IPS-20b (cell line): Measurements from ENCODE around the gene TMPRSS6.

ENCODE experiments used
- H3K27ac ChIP-seq: one replicate; pipeline ENCODE4 v1.5.1; 2013; ENCODE audit warnings: low read length
- H3K27me3 ChIP-seq: 2 replicates; pipeline ENCODE4 v1.6.1; 2013; ENCODE audit warnings: mild to moderate bottlenecking, low read length, inconsistent platforms; ENCODE audit not compliant: insufficient read depth
- H3K36me3 ChIP-seq: 2 replicates; pipeline ENCODE4 v1.6.1; 2013; ENCODE audit warnings: low read depth, mild to moderate bottlenecking, inconsistent platforms, low read length, moderate library complexity; ENCODE audit not compliant: insufficient read depth
- H3K4me1 ChIP-seq: 2 replicates; pipeline ENCODE4 v1.6.1; 2013; ENCODE audit warnings: mild to moderate bottlenecking, control low read depth, inconsistent platforms, low read length, moderate library complexity; ENCODE audit not compliant: insufficient read depth
- H3K4me3 ChIP-seq: 2 replicates; pipeline ENCODE4 v1.5.1; 2013; ENCODE audit warnings: mild to moderate bottlenecking, low read length, inconsistent platforms
- H3K9ac ChIP-seq: 2 replicates; pipeline ENCODE4 v1.6.1; 2013; ENCODE audit warnings: low read depth, mild to moderate bottlenecking, inconsistent platforms, low read length, moderate library complexity
- H3K9me3 ChIP-seq: 2 replicates; pipeline ENCODE4 v1.6.1; 2013; ENCODE audit warnings: mild to moderate bottlenecking, low read depth, low read length, inconsistent platforms; ENCODE audit not compliant: insufficient read depth

Gene TMPRSS6

GRCh38 chr22:37109242-37109917 is at the start of gene TMPRSS6:
TMPRSS6 (minus strand) TSS chr22:37109713; CDS start chr22:37103417, 6,296 bp downstream.
- H3K36me3 ChIP-seq, result no peaks in the 10 kb centered on the region
- no peak within 1 kb of the TSS for H3K4me3 ChIP-seq
- H3K4me1 ChIP-seq, result 0 out of 2 replicates have a peak, but pooled peaks cover 3% of the 10 kb centered on the region
- H3K27ac ChIP-seq, result no peak within 1 kb of the TSS
- H3K9me3 ChIP-seq, result no peaks in the 10 kb centered on the region
- no peaks in the 10 kb centered on the region; the same call in 1 of the 2 replicates for H3K27me3 ChIP-seq
- no peak within 1 kb of the TSS for H3K9ac ChIP-seq

- no peaks in the 10 kb centered on the region for H3K36me3 ChIP-seq
- no peak overlapping the region for H3K9ac ChIP-seq
- H3K27ac ChIP-seq, result no peak overlapping the region
- H3K27me3 ChIP-seq, result no peaks in the 10 kb centered on the region
- no peak overlapping the region for H3K4me3 ChIP-seq
- no peaks in the 10 kb centered on the region for H3K4me1 ChIP-seq
- H3K9me3 ChIP-seq, result peaks cover 6% of the 10 kb centered on the region
Observed at GRCh38 chr22:37158963-37159290, 49.4 kb upstream of the TMPRSS6 start.

GRCh38 chr22:37157516-37158285 is 48.2 kb upstream of the TMPRSS6 start:
- no peaks in the 10 kb centered on the region for H3K36me3 ChIP-seq
- H3K9ac ChIP-seq, result no peak overlapping the region
- no peak overlapping the region for H3K4me3 ChIP-seq
- H3K27me3 ChIP-seq, result no peaks in the 10 kb centered on the region
- H3K4me1 ChIP-seq, result no peaks in the 10 kb centered on the region
- peaks cover 6% of the 10 kb centered on the region for H3K9me3 ChIP-seq
- no peak overlapping the region for H3K27ac ChIP-seq

GRCh38 chr22:37156686-37157435 is 47.3 kb upstream of the TMPRSS6 start:
- H3K36me3 ChIP-seq, result no peaks in the 10 kb centered on the region
- H3K9ac ChIP-seq, result no peak overlapping the region
- no peak overlapping the region for H3K4me3 ChIP-seq
- no peaks in the 10 kb centered on the region for H3K4me1 ChIP-seq
- no peak overlapping the region for H3K27ac ChIP-seq
- H3K27me3 ChIP-seq, result no peaks in the 10 kb centered on the region
- H3K9me3 ChIP-seq, result peaks cover 6% of the 10 kb centered on the region

- Histone ChIP-seq H3K9me3 (no peaks in the 10 kb centered on the region), H3K27ac (no peak overlapping the region), H3K36me3 (no peaks in the 10 kb centered on the region), H3K27me3 (no peaks in the 10 kb centered on the region), H3K9ac (no peak overlapping the region), H3K4me3 (no peak overlapping the region), H3K4me1 (no peaks in the 10 kb centered on the region)
Observed at GRCh38 chr22:37155971-37156370, 46.5 kb upstream of the TMPRSS6 start.

- no peaks in the 10 kb centered on the region for H3K36me3 ChIP-seq
- no peak overlapping the region for H3K4me3 ChIP-seq
- H3K9ac ChIP-seq, result no peak overlapping the region
- H3K9me3 ChIP-seq, result no peaks in the 10 kb centered on the region
- H3K27ac ChIP-seq, result no peak overlapping the region
- no peaks in the 10 kb centered on the region for H3K27me3 ChIP-seq
- H3K4me1 ChIP-seq, result no peaks in the 10 kb centered on the region
Observed at GRCh38 chr22:37154925-37155712, 45.6 kb upstream of the TMPRSS6 start.

- H3K36me3 ChIP-seq, result no peaks in the 10 kb centered on the region
- 0 out of 2 replicates have a peak, but pooled peaks cover 3% of the 10 kb centered on the region for H3K4me1 ChIP-seq
- no peak overlapping the region for H3K4me3 ChIP-seq
- no peak overlapping the region for H3K9ac ChIP-seq
- no peaks in the 10 kb centered on the region for H3K9me3 ChIP-seq
- H3K27ac ChIP-seq, result no peak overlapping the region
- H3K27me3 ChIP-seq, result no peaks in the 10 kb centered on the region; the same call in 1 of the 2 replicates
Observed at GRCh38 chr22:37153901-37154300, 44.4 kb upstream of the TMPRSS6 start.

- Histone ChIP-seq H3K27ac (no peak overlapping the region), H3K9me3 (no peaks in the 10 kb centered on the region), H3K9ac (no peak overlapping the region), H3K4me1 (0 out of 2 replicates have a peak, but pooled peaks cover 3% of the 10 kb centered on the region), H3K27me3 (no peaks in the 10 kb centered on the region; the same call in 1 of the 2 replicates), H3K4me3 (no peak overlapping the region), H3K36me3 (no peaks in the 10 kb centered on the region)
Observed at GRCh38 chr22:37151401-37151800, 41.9 kb upstream of the TMPRSS6 start.

- Histone ChIP-seq H3K9ac (no peak overlapping the region), H3K36me3 (no peaks in the 10 kb centered on the region), H3K9me3 (no peaks in the 10 kb centered on the region), H3K4me3 (no peak overlapping the region), H3K27ac (no peak overlapping the region), H3K27me3 (peaks cover 3% of the 10 kb centered on the region; the same call in 1 of the 2 replicates), H3K4me1 (0 out of 2 replicates have a peak, but pooled peaks cover 3% of the 10 kb centered on the region)
Observed at GRCh38 chr22:37150701-37151100, 41.2 kb upstream of the TMPRSS6 start.

- no peaks in the 10 kb centered on the region for H3K36me3 ChIP-seq
- H3K27ac ChIP-seq, result no peak overlapping the region
- peaks cover 4% of the 10 kb centered on the region; the same call in 1 of the 2 replicates for H3K27me3 ChIP-seq
- H3K4me3 ChIP-seq, result no peak overlapping the region
- 0 out of 2 replicates have a peak, but pooled peaks cover 3% of the 10 kb centered on the region for H3K4me1 ChIP-seq
- no peaks in the 10 kb centered on the region for H3K9me3 ChIP-seq
- no peak overlapping the region for H3K9ac ChIP-seq
Observed at GRCh38 chr22:37148742-37149665, 39.5 kb upstream of the TMPRSS6 start.
